GM21381 (cell line): ENCODE measurements around the gene PLEK.
A peak's percentile ranks its signal among the peaks of the same experiment; 100 is the strongest.
"Not testable (repeated sequence)": the region's sequence is repeated elsewhere in the genome, so short reads cannot be mapped to it uniquely, and the experiment has no call there.

Experiments used
- ATAC-seq: cut with Tn5 transposase; IDR thresholded peaks from one replicate; pipeline ENCODE4 v1.9.1; 2021; ENCODE audit warnings: mild to moderate bottlenecking, moderate library complexity; ENCODE audit not compliant: unreplicated experiment

Gene PLEK, protein sequence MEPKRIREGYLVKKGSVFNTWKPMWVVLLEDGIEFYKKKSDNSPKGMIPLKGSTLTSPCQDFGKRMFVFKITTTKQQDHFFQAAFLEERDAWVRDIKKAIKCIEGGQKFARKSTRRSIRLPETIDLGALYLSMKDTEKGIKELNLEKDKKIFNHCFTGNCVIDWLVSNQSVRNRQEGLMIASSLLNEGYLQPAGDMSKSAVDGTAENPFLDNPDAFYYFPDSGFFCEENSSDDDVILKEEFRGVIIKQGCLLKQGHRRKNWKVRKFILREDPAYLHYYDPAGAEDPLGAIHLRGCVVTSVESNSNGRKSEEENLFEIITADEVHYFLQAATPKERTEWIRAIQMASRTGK

GRCh38 chr2:68365087-68365486 is at the start of gene PLEK:
Gene PLEK, plus strand, starts transcription at chr2:68365282. Its CDS starts 70 bp downstream, at chr2:68365352.
- ATAC-seq: peak; percentile 57

DNA sequence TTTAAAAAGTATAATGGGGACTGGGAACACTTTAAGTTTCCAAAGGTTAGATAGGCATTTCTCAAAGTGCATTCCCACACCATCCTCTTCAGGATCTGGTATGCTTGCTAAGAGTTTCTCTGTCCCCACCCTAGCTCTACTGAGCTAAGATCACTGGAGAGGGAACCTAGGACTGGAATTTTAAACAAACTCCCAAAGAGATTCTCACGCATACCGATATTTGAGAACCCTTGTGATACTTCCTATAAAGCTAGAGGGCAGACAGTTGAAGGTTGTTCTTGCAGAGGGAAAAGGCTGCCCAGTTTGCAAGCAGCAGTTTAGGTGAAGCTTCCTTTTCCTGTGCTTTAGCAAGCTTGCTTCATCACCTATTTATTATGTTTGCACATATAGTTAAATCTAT is 49.0 kb upstream of the PLEK start:
- ATAC-seq: no peak

GRCh38 chr2:68317971-68318913 is 46.8 kb upstream of the PLEK start:
- no peak for ATAC-seq

- no peak for ATAC-seq
These were observed 46.1 kb upstream of the PLEK start for GRCh38 chr2:68318914-68319397.

- no peak for ATAC-seq
These were observed 45.5 kb upstream of the PLEK start, which contains the start of gene CNRIP1 for GRCh38 chr2:68319398-68320117. Gene CNRIP1, minus strand, starts transcription at chr2:68319949. Its CDS starts 549 bp downstream, at chr2:68319400.

DNA sequence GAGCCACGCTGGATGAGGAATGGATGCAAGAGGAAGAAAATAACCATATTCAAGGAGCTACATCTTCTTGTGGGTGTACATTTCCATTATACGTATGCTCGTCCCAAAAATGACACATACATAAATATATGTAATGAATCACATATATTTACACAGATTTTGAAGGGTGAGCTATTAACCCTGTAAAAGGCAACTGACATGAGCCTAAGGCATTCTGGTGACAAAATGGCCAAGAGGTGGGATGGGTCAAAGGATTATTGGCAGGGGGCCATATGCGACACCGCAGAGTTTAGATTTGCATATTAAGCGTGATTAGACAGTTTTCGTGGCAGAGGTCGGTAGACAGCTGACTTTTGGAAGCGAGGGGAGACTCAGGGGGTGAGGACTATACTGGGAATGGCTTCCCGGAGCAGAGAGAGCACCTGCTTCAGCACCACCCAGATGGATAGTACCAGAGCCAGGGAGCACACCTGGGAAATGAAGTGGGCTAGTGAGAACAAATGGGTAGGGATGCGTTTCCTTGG is 44.9 kb upstream of the PLEK start:
- no peak for ATAC-seq

DNA sequence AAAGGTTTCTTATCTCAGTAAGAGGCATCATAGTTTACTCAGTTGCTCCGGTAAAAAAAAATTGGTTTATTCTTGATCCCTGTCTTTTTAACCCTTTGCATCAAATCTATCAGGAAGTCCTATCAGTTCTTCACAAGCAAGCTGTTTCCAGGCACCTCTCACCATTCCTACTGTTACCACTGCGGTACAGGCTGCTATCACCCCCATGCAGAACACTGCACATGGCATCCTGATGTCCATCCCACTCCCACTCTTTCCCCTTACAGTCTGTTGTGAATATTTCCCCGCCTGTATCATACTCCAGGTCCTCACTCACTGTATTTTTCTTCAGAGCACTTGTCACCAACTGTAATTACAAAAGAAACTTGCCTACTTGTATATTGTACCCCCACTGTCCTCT is 40.0 kb upstream of the PLEK start:
- no peak for ATAC-seq

DNA sequence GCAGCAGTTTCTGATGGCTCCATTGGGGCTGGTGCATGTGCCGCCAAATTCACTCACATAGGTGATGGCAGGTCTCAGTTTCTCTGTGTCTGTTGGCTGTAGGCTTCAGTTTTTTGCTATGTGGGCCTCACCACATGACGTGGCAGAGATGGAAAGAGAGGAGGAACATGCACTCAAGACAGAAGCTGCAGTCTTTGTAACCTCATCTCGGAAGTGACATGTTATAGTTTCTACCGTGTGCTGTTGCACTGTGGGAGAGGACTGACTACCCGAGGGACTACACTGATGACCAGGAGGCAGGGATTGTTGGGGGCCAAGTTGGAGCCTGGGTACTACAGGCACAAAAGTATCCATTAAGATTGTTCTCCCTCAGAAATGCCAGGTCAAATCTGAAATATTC is 36.2 kb upstream of the PLEK start:
- no peak for ATAC-seq

GRCh38 chr2:68330691-68331090 is 34.4 kb upstream of the PLEK start:
- no peak for ATAC-seq

DNA sequence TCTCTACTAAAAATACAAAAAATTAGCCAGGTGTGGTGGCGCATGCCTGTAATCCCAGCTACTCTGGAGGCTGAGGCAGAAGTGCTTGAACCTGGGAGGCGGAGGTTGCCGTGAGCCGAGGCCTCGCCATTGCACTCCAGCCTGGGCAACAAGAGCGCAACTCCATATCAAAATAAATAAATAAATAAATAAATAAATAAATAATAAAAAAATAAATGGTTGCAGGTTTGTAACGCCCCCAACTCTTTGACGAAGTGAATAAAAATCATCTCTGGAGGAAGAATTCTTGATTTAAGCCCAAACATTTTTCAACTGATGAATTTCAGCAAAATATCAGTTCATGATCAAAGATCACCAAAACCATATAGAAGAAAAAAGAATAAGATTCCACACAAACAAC is 32.1 kb upstream of the PLEK start:
- no peak for ATAC-seq

DNA sequence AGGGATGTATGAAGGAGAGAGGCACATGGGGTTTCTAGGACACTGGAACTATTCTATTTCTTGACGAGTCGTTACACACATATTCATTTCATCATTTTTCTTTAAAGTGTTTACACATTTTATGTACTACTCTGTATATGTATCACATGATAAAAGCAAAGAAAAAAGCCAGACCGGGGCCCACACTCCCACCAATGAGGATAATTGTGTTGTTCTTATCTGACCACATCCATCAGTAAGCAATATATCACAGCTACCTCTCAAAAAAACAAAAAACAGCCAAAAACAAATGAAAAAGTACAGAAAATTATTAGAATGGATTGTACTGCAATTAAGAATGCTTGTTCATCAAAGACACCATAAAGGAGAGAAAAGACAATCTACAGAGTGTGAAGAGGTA is 31.2 kb upstream of the PLEK start:
- ATAC-seq: no peak

- ATAC-seq: no peak
These were observed 28.9 kb upstream of the PLEK start for GRCh38 chr2:68336192-68336591.

GRCh38 chr2:68340226-68341061 is 24.6 kb upstream of the PLEK start:
- no peak for ATAC-seq

- ATAC-seq: no peak
These were observed 24.1 kb upstream of the PLEK start for GRCh38 chr2:68341062-68341329.

GRCh38 chr2:68341583-68341982 is 23.5 kb upstream of the PLEK start:
- no peak for ATAC-seq

- ATAC-seq: no peak
These were observed 22.6 kb upstream of the PLEK start for GRCh38 chr2:68342470-68342869.

GRCh38 chr2:68344031-68344430 is 21.1 kb upstream of the PLEK start:
- ATAC-seq: no peak

- no peak for ATAC-seq
These were observed 19.8 kb upstream of the PLEK start for GRCh38 chr2:68345129-68345875.

GRCh38 chr2:68349091-68349490 is 16.0 kb upstream of the PLEK start:
- not testable (repeated sequence) for ATAC-seq
